ENCODE results near the gene GNG10.

- TF ChIP-seq, protein P1, sequence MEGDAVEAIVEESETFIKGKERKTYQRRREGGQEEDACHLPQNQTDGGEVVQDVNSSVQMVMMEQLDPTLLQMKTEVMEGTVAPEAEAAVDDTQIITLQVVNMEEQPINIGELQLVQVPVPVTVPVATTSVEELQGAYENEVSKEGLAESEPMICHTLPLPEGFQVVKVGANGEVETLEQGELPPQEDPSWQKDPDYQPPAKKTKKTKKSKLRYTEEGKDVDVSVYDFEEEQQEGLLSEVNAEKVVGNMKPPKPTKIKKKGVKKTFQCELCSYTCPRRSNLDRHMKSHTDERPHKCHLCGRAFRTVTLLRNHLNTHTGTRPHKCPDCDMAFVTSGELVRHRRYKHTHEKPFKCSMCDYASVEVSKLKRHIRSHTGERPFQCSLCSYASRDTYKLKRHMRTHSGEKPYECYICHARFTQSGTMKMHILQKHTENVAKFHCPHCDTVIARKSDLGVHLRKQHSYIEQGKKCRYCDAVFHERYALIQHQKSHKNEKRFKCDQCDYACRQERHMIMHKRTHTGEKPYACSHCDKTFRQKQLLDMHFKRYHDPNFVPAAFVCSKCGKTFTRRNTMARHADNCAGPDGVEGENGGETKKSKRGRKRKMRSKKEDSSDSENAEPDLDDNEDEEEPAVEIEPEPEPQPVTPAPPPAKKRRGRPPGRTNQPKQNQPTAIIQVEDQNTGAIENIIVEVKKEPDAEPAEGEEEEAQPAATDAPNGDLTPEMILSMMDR (conservative IDR thresholded peaks at IDR 0.05) = no peak
- TF ChIP-seq ZFX (IDR thresholded peaks at IDR 0.05) = no peak
These were observed 28.6 kb upstream of the GNG10 start for GRCh38 chr9:111632695-111633388.

Data from C4-2B (cell line).